GOT3 (cell line): Measurements from ENCODE around the gene NADK2.
"Not testable (repeated sequence)": the region's sequence is repeated elsewhere in the genome, so short reads cannot be mapped to it uniquely, and the experiment has no call there.

Experiments
- DNase-seq: peaks from one replicate; lab custom pipeline; 2025; ENCODE audit warnings: mixed read lengths; lab: John Stamatoyannopoulos, UW

Gene NADK2

DNA sequence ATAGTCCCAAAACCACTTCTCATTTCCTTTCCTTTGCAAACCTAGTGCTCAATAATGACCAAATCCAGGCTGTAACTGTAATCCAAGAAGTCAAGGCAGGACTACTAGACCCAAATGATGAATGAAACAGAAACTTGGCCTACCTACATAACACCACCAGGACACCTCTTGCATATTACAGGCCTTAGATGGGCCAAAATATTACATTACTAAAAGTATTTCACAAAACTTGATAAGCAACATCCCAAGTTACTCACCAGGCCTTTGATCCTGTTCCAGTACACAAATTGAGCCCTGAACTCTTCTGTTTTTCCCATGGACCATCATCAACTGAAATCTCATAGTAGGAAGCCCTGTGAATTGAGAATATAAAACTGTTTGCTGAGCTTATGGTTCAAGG is 34.8 kb downstream of the NADK2 start:
- DNase-seq, result no peak

GRCh38 chr5:36205329-36205728 is 36.4 kb downstream of the NADK2 start:
- no peak for DNase-seq

DNA sequence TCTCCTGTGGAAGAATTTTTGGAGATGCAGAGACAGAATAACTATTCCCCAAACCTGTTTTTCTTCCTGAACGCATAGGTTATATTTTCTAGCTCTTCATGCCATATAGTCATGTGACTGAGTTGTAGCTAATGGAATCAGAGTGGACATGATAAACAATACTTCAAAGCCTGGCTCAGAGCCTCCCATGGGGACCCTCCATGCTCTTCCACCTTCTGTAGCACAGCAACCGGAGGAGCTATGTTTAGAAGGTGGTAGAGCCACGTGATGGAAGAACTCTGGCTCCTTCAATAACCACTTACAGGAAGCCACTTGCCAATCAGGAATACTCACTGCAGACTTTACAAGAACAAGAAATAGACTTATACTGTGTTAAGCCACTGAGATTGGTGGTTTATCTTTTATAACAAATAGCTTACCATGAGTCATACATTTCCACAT is 39.2 kb downstream of the NADK2 start:
- DNase-seq, result no peak

GRCh38 chr5:36200513-36200912 is 41.2 kb downstream of the NADK2 start:
- DNase-seq, result no peak

DNA sequence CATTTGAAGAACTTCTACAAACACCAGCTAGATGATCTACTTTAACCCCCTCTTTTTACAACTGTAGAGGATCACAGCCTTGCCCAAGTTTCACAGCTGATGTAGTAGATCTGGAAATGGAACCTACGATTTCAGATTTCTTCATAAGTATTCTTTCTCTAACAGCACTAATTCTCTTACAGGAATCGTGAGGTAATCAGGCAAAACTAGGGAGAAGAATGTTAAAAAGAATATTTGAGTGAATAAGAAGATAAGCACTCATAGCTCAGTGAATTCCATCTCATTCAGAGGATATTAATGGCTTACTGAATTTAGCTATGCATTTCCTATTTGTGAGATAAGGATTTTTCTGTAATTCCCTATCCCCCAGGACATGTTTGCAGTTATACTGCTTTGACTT is 42.1 kb downstream of the NADK2 start:
- no peak for DNase-seq

GRCh38 chr5:36198783-36199182 is 42.9 kb downstream of the NADK2 start:
- not testable (repeated sequence) for DNase-seq

- DNase-seq, result no peak
Observed at GRCh38 chr5:36198281-36198680, 43.4 kb downstream of the NADK2 start.

GRCh38 chr5:36193746-36194145 is 48.0 kb downstream of the NADK2 start:
- no peak for DNase-seq

DNA sequence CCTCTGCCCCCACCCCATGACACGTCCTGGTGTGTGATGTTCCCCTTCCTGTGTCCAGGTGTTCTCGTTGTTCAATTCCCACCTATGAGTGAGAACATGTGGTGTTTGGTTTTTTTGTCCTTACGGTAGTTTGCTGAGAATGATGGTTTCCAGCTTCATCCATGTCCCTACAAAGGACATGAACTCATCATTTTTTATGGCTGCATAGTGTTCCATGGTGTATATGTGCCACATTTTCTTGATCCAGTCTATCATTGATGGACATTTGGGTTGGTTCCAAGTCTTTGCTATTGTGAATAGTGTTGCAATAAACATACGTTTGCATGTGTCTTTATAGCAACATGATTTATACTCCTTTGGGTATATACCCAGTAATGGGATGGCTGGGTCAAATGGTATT is 57.3 kb downstream of the NADK2 start:
- DNase-seq, result not testable (repeated sequence)

DNA sequence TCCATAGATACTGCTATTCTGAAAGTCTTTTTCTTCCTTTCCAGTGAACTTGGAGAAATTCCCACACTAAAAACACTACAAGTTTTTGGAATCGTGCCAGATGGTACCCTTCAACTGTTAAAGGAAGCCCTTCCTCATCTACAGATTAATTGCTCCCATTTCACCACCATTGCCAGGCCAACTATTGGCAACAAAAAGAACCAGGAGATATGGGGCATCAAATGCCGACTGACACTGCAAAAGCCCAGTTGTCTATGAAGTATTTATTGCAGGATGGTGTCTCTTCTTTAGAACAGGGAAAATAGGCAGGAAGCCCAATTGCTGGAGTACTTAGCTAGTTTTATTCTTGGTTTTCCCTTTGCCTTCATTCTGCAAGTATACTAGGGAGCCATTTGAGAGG is 60.0 kb downstream of the NADK2 start:
- no peak for DNase-seq

DNA sequence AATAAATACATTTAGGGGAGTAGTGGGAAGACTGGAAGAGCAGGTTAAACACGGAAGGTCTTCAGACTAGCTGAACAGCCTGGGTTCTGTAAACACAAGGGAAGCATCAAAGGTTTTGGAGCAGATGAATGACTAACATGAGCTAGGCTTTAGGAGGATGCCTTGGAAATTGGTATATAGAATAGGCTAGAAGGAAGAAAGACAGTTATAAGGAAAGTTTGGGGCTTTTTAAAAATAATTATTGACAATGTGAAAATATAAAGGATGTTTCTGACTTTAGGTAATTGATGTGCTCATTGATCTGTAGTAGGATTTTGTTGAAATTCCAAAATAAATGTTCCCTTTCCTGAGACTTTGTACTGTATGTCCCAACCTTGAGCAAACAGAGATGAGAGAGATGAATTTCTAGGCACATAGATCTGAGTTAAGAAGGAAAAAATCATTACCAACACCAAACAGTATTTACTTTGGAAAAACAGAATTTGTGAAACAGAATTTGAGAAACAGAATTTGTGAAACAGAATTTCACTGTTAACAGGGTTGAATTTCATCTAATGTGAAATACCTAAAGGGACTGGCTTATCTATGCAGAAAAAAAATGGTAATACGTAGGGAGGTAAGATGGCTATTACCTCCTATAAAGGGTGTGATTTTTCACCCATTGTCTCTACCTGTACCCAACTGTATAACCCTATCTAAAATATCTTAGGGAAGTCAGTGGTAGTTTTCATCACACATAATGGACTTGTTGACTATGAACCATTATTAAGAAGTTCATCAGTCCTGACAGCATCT is 61.0 kb downstream of the NADK2 start:
- no peak for DNase-seq

DNA sequence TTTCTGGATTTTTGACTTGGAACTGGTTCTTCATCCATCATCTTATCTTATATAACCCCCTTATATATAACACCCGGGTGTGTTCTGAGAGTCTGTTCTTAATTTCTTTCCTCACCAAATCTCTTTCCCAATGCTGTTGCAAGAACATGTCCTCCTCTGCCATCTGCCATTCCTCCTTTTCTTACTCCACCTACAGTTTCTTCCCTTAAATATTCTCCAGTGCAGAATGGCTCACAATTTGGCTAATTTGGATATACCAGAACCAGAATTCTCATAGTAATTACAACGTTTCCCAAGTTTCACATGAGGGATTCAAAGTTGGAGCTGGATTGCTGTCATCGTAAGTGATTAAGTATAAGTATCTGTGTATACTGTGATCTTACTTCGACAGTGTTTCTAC is 61.8 kb downstream of the NADK2 start:
- no peak for DNase-seq

GRCh38 chr5:36178524-36178890 is 63.2 kb downstream of the NADK2 start:
- no peak for DNase-seq

- no peak for DNase-seq
Observed at GRCh38 chr5:36177715-36178523, 63.8 kb downstream of the NADK2 start.

- no peak for DNase-seq
Observed at GRCh38 chr5:36177154-36177553, 64.6 kb downstream of the NADK2 start.

DNA sequence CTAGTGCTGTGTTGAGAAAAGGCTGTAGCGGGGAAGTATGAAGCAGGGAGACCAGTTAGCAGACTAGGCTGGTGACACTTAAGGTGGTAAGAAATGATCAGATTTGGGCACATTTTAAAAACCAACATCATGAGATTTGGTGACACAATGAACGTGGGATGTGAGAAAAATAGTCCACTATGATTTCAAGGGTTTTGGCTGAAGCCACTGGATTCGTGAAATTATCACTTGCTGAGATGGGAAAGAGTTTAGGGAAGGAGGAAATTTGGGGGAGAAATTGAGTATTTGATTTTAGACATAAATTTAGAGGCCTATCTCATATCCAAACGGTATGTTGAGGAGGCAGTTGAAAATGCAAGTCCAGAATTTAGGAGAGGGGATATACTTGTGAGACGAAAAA is 66.7 kb downstream of the NADK2 start:
- DNase-seq, result no peak

DNA sequence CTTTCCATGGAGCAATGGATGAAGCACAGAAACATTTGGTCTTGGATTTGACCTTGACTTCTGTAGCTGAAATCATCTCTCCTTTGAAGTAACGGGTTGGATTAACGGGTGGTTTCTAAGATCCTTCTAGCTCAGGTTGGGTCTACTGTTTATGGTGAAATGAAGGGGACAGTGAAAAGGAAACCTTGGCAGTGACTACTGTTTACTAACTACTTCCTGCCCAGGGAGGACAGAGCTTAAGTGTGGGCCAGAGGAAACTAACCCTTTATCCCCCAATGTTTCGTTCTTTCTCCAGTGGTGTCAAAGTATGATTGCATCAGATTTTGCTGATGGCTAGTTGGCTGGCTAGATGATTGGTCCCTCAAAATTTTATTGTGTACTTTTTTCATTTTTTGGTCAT is 67.6 kb downstream of the NADK2 start:
- no peak for DNase-seq

DNA sequence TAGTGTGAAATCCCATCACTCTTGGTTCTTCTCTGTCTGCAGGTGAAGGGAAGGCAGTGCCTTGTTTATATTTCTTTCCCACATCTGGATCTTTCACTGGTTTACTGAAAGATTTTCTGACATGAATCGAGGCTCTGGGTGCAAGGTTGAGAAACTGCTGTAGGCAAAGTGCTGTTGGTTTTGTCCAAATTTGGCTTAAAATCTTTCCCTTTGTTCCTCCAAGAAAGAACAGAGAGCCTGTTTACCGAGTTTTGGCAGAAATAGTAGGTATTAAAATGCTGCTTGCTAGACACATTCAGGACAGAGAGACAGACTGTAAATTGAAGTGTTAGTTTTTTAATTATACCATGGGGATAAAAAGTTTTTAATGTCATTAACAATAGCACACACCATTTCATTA is 68.3 kb downstream of the NADK2 start:
- DNase-seq, result no peak

DNA sequence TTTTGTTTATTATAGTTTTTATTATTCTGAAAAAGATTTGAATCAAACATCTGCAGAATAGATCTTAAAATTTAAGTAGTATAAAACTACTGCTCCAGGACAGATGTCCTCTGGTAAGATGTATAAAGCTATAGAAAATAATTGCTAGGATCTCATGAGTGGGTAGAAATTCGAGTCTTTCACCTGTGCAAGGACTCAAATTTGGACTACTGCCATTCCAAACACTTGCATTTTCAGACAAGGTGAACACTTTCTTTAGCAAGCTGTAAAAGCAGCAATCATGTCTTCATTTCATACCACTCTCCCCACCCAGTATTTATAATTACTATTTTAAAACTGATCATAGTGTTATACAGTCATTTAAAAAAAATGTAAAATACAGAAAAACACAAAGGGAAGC is 69.1 kb downstream of the NADK2 start:
- DNase-seq, result no peak

DNA sequence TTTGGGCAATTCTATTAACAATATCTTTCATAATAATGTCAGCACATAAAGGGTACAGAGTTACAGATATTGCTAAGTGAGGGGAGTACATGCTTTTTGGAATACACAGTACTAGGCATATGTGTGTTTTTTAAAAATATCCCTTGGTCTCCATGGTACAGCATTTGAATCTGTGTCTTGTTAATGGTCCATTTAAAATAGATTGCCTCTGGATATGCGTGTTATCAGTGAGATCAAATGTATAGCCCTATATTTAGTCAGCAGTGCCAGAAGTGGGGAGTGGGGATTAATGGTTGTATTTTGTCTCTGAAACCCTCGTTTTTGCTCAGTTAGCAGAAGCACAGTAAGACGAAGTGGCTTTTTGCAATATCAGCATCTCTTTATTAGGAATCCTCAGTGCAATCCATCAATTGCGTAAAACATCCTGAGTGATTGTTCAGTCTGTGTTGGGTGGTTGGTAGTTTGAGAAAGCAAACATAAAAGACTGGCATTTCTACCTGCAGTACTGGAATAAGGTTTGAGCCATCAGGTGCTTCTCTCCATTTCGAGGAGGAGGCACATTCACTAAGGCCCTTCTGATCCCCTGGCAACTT is 70.8 kb downstream of the NADK2 start:
- no peak for DNase-seq

GRCh38 chr5:36168737-36169136 is 73.0 kb downstream of the NADK2 start:
- DNase-seq, result no peak

GRCh38 chr5:36164461-36164860 is 77.3 kb downstream of the NADK2 start:
- DNase-seq, result no peak
